ENCODE data around the gene IFT74. TPM values are rescaled to one million over a fixed set of nuclear protein-coding genes. Genes with fewer than 3 reads are reported as not detected.

IFT74 gene
- total and polyA plus RNA-seq, 2 of the 13 experiments (the other 11 are each of a cell fraction or from before 2014, with no cell fraction given) = 4.2 to 12.3 TPM

- Histone ChIP-seq H2AFZ (ENCODE audit: low read length) (no peak overlapping the region), H3K4me1 (ENCODE audit: insufficient read depth, low read length) (peaks cover 12% of the 10 kb centered on the region), H3K4me2 (ENCODE audit: low read depth, low read length) (no peak overlapping the region), H3K9me3 (ENCODE audit: low read length) (no peaks in the 10 kb centered on the region), H3K9ac (ENCODE audit: insufficient read depth, low read depth, low read length) (no peak overlapping the region), H3K79me2 (ENCODE audit: insufficient read depth, low read length) (no peaks in the 10 kb centered on the region), H3K4me3 (replicated peaks in 1 of 3; ENCODE audit: insufficient read depth in 1 of 3, low read depth in 2 of 3, low read length in 3 of 3) (no peak overlapping the region), H3K27ac (ENCODE audit: extremely low read length, insufficient read depth, low read length) (no peak overlapping the region), H3K36me3 (replicated peaks in 1 of 2; ENCODE audit: control insufficient read depth in 1 of 2, insufficient read depth in 2 of 2, low read length in 2 of 2) (peaks cover 0 to 2% of the 10 kb centered on the region in 2 experiments; a peak in 1 of 5 replicates), H3K27me3 (ENCODE audit: control insufficient read depth in 1 of 2, insufficient read depth in 2 of 2, low read length in 2 of 2) (no peaks in the 10 kb centered on the region), H4K20me1 (ENCODE audit: insufficient read depth, low read length) (no peaks in the 10 kb centered on the region)
- CTCF ChIA-PET (ENCODE audit: low intra/inter-chr PET ratio, low total read pairs) = no interaction called here
- WGBS (ENCODE audit: low lambda C conversion rate) = 92% methylated on average over 4 of the region's 4 CpGs
- POLR2A ChIA-PET = no interaction called here
- no peak for FAIRE-seq
- no peak for DNase-seq (ENCODE audit: low spot score)
- intact Hi-C loops (cut with micrococcal nuclease; ENCODE audit: unreplicated experiment) (no loop called here), in situ Hi-C loops (cut with HindIII; ENCODE audit: extremely low pct_ligation_motif_present, low pct_unique_long_range_greater_than_20kb) (no loop called here)
- BruUV-seq (replicated peaks) = no TSS peak
- no peak for TF ChIP-seq RFXAP (CRISPR knock-in tag; IDR thresholded peaks at IDR 0.05; ENCODE audit: borderline replicate concordance)
- no peak for TF ChIP-seq ZNF777 (CRISPR knock-in tag; IDR thresholded peaks at IDR 0.05)
- no peak for TF ChIP-seq KLF11 (CRISPR knock-in tag; IDR thresholded peaks at IDR 0.05)
- TF ChIP-seq ZNF33B (CRISPR knock-in tag; IDR thresholded peaks at IDR 0.05) = no peak
- no peak for ATAC-seq
Measured at GRCh38 chr9:27047136-27047535, 90.9 kb downstream of the IFT74 start.

- BruUV-seq (replicated peaks) = no TSS peak
- no peaks in the 10 kb centered on the region for H3K79me2 ChIP-seq (ENCODE audit: insufficient read depth, low read length)
- in situ Hi-C loops (cut with HindIII; ENCODE audit: extremely low pct_ligation_motif_present, low pct_unique_long_range_greater_than_20kb) (no loop called here), intact Hi-C loops (cut with micrococcal nuclease; ENCODE audit: unreplicated experiment) (no loop called here)
- H3K4me3 ChIP-seq (replicated peaks in 1 of 3; ENCODE audit: insufficient read depth in 1 of 3, low read depth in 2 of 3, low read length in 3 of 3) = no peak overlapping the region
- H3K36me3 ChIP-seq (replicated peaks in 1 of 2; ENCODE audit: control insufficient read depth in 1 of 2, insufficient read depth in 2 of 2, low read length in 2 of 2) = no peaks in the 10 kb centered on the region
- H3K9me3 ChIP-seq (ENCODE audit: low read length) = no peaks in the 10 kb centered on the region
- no peak overlapping the region for H3K27ac ChIP-seq (ENCODE audit: extremely low read length, insufficient read depth, low read length)
- no peaks in the 10 kb centered on the region for H4K20me1 ChIP-seq (ENCODE audit: insufficient read depth, low read length)
- POLR2A ChIA-PET = no interaction called here
- peaks cover 25% of the 10 kb centered on the region for H3K4me1 ChIP-seq (ENCODE audit: insufficient read depth, low read length)
- no peak for DNase-seq (ENCODE audit: low spot score)
- CTCF ChIA-PET (ENCODE audit: low intra/inter-chr PET ratio, low total read pairs) = no interaction called here
- H3K9ac ChIP-seq (ENCODE audit: insufficient read depth, low read depth, low read length) = no peak overlapping the region
- H2AFZ ChIP-seq (ENCODE audit: low read length) = no peak overlapping the region
- H3K4me2 ChIP-seq (ENCODE audit: low read depth, low read length) = no peak overlapping the region
- 77% methylated on average over 6 of the region's 6 CpGs for WGBS (ENCODE audit: low lambda C conversion rate)
- ATAC-seq = no peak
- no peak for FAIRE-seq
- no peaks in the 10 kb centered on the region for H3K27me3 ChIP-seq (ENCODE audit: control insufficient read depth in 1 of 2, insufficient read depth in 2 of 2, low read length in 2 of 2)
- TF ChIP-seq ZNF749 (CRISPR knock-in tag; IDR thresholded peaks at IDR 0.05; ENCODE audit: borderline replicate concordance) (no peak), ZBTB34 (CRISPR knock-in tag; IDR thresholded peaks at IDR 0.05) (no peak), ETV5 (CRISPR knock-in tag; IDR thresholded peaks at IDR 0.05; ENCODE audit: borderline replicate concordance) (no peak), ZNF44 (CRISPR knock-in tag; IDR thresholded peaks at IDR 0.05) (no peak), ZNF136 (CRISPR knock-in tag; IDR thresholded peaks at IDR 0.05; ENCODE audit: low read depth) (no peak), HOXD1 (CRISPR knock-in tag; IDR thresholded peaks at IDR 0.05) (no peak), ZNF615 (CRISPR knock-in tag; IDR thresholded peaks at IDR 0.05; ENCODE audit: borderline replicate concordance) (no peak), ZNF451 (CRISPR knock-in tag; IDR thresholded peaks at IDR 0.05) (no peak), TIGD3 (CRISPR knock-in tag; IDR thresholded peaks at IDR 0.05; ENCODE audit: borderline replicate concordance) (no peak), WIZ (CRISPR knock-in tag; IDR thresholded peaks at IDR 0.05) (no peak), ZNF652 (CRISPR knock-in tag; IDR thresholded peaks at IDR 0.05; ENCODE audit: borderline replicate concordance, low read depth) (no peak), ZNF34 (CRISPR knock-in tag; IDR thresholded peaks at IDR 0.05; ENCODE audit: borderline replicate concordance) (no peak)
- TF ChIP-seq, protein P1, sequence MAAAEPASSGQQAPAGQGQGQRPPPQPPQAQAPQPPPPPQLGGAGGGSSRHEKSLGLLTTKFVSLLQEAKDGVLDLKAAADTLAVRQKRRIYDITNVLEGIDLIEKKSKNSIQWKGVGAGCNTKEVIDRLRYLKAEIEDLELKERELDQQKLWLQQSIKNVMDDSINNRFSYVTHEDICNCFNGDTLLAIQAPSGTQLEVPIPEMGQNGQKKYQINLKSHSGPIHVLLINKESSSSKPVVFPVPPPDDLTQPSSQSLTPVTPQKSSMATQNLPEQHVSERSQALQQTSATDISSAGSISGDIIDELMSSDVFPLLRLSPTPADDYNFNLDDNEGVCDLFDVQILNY (CRISPR knock-in tag; conservative IDR thresholded peaks at IDR 0.05) = no peak
Measured at GRCh38 chr9:27053369-27054022, 97.3 kb downstream of the IFT74 start.

Data from HepG2 (cell line).